Fibroblast of the conjunctiva (primary cell): Measurements from ENCODE around the gene TSPYL1.
"Not testable (repeated sequence)": the region's sequence is repeated elsewhere in the genome, so short reads cannot be mapped to it uniquely, and the experiment has no call there.

Experiments used
- DNase-seq: peaks from one replicate; pipeline ENCODE4 v3.0.0-alpha.2; 2010; ENCODE audit warnings: low read depth

Gene TSPYL1

GRCh38 chr6:116298273-116298672 lies 18.5 kb upstream of the TSPYL1 start:
- DNase-seq: no peak

DNA sequence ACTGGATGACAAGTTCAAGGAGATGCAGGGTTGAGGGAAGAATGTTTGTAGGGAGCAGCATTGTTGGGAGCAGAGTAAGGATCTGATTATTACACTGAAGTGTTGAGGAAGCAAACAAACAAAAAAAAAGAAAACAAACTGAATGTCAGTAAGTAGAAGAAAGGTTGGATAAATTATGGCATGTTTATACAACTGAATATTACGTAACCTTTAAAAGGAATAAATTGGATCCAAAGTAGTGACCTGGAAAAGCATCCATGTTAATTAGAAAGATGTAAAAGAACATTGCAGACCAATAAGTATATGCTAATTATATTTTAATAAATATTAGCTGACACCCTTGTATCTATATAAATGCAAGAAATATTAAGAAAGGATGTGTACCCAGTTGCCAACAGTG lies 12.8 kb upstream of the TSPYL1 start:
- no peak for DNase-seq

- DNase-seq: no peak
These were observed 12.1 kb upstream of the TSPYL1 start for GRCh38 chr6:116291701-116292396.

- DNase-seq: no peak
These were observed 11.1 kb upstream of the TSPYL1 start for GRCh38 chr6:116290799-116291198.

DNA sequence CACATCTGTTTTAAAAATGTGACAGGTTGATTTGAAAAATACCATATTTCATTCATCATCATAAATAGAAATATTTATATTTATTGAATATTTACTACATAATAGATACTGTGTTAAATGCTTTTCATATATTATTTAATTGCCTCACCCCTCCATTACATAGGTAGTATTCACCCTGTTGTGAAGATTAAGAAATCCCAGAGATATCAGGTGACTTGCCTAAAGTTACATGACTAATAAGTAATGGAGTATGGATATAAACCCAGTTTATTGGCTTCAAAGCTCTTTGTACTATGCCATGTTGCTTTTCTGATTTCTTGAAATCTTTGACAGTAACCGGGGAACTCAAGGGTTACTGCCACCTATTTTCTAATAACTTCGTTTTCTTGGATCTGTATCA lies 10.1 kb upstream of the TSPYL1 start:
- DNase-seq: no peak

DNA sequence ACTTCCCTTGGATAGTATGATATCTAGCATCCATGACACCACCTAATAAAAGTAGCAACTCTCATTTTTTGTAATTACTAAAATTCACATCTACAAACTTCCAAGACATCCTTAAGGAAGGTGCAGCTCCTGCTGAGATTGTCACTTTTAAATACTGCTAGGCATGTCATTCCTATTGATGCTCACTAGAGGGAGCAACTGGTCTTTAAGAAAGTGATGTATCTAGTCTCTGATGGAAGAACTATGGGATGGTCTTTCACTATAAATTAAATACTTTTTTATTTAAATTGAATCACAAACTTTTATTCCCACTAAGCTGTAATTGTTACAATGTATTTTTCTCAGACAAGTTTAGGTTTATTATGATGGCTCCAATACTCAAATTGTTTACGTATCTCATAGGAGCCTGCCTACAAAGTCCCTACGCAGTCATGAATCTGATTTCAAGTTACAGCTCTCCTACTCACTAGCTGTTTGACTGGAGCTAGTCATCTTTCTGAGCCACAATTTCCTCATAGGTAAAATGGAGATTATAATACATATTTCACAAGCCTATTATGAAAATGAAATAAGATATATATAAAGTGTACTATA lies 8.1 kb upstream of the TSPYL1 start:
- DNase-seq: peak; percentile 70

DNA sequence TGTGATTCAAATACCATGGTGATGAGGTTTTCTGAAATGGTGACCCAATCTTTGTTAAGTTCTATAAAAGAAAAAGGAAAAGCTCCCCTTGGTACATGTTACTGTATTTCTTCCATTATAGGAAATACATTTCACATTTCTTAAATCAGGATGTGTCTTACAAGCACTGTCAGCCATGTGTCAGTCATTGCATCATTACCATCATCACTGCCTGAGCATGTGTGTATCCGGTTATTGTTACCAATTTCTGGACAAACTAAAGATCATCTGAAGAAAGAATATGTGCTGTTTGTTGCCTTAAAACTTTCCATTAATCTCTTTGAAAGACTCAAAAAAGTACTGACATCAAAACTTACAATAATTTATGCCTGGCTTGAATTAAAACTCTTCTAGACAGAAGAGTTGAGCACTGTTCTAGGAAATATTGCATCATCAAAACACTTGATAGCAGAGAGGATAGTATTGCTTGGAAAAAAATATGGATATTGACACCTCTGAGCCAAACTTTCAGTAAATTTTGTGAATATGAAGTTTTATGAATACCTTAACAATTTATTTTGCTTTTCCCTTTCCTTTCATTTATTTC lies 7.1 kb upstream of the TSPYL1 start:
- no peak for DNase-seq

DNA sequence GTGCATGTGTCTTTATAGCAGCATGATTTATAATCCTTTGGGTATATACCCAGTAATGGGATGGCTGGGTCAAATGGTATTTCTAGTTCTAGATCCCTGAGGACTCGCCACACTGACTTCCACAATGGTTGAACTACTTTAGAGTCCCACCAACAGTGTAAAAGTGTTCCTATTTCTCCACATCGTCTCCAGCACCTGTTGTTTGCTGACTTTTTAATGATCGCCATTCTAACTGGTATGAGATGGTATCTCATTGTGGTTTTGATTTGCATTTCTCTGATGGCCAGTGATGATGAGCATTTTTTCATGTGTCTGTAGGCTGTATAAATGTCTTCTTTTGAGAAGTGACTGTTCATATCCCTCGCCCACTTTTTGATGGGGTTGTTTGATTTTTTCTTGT lies 5.3 kb upstream of the TSPYL1 start:
- not testable (repeated sequence) for DNase-seq

DNA sequence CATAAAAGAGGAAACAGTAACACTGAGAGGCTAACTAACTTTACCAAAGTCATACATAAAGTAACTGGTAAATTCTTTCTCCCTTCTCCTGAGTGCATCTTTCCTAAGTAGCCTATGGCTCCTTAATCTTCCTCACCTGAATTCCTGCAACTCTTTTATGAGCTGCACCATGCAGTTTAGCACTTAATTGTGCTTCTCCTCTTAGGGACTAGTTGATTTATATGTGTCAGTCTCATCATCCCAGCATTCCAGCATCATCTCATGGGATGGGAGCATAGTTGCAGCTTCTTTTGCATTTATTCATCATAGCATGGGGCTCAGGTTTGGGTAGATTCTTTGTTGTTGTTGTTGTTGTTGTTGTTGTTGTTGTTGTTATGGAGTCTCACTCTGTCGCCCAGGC lies 3.5 kb upstream of the TSPYL1 start:
- no peak for DNase-seq

DNA sequence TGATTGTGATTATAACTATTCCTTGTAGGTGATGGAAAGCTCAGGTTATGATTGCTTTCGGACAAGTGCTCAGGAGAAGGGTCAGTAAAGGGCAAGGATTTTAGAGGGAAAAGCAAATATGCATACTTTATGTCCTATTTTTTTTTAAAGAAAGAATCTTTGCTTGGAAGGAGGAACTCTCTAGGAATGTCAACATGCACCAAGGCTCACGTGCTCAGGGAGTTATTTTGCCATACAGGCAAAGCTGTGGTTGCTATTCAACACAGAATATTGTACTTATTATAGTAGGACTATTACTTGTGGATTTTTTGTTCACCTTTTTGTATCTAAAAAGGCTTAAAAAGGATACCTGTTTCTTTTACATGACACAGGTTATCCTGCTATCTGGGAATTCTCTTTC lies 3.0 kb upstream of the TSPYL1 start:
- DNase-seq: no peak

DNA sequence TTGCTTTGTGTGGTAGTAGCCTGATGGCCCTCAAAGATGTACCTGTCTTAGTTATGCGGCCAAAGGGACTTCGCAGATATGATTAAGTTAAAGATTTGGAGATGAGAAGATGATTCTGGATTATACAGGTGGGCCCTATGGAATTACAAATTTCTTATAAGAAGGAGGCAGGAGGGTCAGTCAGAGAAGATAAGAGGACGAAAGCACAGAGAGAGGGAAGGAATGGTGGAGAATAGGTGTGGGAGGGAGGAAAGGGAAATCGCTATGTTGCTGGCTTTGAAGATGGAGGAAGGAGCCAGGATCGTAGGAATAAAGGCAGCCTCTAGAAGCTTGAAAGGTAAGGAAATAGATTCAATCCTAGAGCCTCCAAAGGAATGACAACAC lies 1.2 kb upstream of the TSPYL1 start:
- DNase-seq: no peak

DNA sequence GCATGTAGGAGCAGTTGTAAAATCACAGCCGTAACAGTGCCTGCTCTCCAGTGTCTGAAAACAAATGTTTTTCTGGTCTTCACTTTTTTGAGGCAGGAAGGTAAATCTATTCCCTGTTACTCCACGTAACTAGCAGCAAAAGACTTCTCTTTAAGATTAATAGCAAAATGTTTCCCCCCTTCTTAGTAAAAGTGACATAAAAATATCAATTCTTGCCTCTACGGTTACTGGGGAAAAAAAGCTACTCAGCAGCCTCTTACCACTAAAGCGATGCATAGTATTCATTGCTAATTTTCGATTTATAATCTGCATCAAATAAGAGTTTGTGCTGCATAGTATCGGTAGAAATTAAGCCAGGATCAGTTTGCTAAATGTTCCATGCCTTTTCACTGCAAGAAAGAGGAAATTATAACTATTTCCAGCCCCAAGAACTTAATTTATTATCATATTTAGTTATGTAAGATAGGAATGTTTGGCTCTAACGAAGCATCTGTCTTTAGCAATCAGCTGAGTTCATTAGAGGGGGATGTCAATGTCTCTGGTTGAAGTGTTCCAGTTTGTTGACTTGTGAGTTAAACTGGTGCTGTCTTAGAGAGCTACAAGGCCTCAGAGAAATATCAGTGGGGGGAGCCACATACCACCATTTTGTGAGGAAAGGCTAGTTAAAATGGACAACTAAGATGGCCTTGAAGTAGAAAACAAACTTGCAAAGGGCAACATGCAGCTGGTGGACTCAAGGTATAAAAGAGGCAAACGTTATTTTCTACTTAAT lies 617 bp upstream of the TSPYL1 start:
- DNase-seq: no peak

DNA sequence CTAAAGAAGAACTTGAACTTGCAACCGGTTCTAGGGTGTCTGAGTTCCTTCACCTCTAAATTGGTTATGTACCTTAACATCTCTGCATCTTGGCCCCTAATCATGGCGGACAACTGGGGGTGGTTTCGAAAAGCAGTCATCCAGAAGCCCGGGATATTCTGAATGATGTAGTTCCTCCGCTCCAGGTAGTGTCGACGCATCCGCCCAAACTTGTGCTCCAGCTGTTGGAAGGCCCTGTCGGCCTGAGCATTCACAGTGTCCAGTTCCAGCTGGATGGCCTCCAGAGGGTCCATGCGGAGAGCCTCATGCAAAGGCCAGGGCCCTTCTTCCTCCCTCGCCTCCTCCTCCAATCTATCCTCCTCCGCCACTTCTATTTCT lies 887 bp downstream of the TSPYL1 start:
- DNase-seq: peak; percentile 21

GRCh38 chr6:116278481-116278829 lies 1.3 kb downstream of the TSPYL1 start:
- no peak for DNase-seq

GRCh38 chr6:116277124-116277523 lies 2.6 kb downstream of the TSPYL1 start:
- DNase-seq: no peak

DNA sequence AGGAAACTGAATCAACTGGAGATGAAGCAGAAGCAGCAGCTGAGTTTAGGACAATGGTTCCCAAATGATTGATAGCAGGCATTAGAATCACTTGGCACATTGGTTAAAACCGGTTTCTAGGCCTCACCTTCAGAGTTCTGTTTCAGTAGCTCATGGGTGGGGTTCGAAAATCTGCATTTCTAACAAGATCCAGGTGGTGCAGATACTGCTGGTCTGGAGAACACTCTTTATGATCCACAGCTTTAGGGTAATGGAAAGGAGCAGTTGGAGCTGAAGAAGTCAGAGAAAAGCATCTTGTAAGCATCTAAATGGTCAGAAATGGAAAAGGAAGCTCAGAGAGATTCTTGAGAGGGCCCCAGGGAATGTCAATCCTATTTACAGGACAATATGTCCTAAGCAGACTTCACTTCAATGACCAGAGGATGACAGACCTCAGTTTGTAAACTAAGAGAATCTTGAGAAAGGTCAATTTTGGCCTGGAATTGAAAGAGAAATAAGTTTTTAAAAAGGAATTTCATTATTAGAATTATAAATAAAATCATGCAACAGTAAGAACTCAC lies 8.5 kb downstream of the TSPYL1 start:
- no peak for DNase-seq

DNA sequence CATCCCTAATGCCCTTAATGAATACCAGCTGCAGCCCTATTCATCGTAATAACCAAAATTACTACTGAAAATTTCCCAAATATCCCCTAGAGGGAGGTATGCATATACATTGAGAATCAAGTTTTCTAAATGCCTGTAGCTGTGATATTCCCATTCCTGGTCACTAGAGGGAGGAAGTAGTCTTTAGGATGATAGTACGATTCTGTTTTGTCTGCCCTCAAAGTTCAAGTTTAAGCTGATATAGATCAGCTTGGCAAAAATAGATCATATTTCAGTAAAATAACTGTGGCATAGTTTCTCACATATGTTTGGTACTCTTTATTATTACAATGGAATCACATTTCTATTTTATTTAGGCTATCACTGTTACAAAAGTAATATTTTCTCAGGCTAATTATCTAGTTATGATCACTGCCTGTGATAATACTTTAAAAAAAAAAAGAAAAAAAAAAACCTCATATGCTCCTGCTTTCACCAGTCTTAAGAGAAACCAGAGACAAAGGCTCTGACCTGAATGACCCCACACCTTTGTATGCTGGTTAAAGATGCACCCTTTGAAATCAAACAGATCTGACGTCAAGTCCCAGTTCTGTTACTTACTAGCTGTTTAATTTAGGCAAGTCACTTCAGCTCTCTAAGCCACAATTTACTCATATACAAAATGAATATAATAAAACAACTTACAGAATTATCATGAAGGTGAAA lies 11.0 kb downstream of the TSPYL1 start:
- DNase-seq: peak; percentile 79

GRCh38 chr6:116267836-116268588 lies 11.7 kb downstream of the TSPYL1 start:
- no peak for DNase-seq

DNA sequence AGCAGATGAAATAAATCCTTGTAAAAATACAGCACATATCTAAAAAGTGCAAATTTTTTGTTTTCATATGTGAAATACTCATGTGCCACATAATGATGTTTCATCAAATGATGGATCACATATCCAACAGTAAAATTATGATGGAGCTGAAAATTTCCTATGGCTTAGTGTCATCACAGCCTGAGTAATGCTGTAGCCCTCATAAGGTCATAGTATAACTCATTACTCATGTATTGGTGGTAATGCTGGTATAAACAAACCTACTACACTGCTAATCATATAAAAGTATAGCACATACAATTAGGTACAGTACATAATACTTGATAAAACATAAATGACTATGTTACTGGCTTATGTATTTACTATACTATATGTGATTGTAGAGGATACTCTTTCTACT lies 12.9 kb downstream of the TSPYL1 start:
- no peak for DNase-seq

- DNase-seq: no peak
These were observed 14.5 kb downstream of the TSPYL1 start for GRCh38 chr6:116265041-116265829.

GRCh38 chr6:116263353-116263752 lies 16.4 kb downstream of the TSPYL1 start:
- DNase-seq: no peak
